Measurements from ENCODE around the gene INO80.
A peak's percentile ranks its signal among the peaks of the same experiment; 100 is the strongest.
"Not testable (repeated sequence)": the region's sequence is repeated elsewhere in the genome, so short reads cannot be mapped to it uniquely, and the experiment has no call there.

Gene INO80, protein sequence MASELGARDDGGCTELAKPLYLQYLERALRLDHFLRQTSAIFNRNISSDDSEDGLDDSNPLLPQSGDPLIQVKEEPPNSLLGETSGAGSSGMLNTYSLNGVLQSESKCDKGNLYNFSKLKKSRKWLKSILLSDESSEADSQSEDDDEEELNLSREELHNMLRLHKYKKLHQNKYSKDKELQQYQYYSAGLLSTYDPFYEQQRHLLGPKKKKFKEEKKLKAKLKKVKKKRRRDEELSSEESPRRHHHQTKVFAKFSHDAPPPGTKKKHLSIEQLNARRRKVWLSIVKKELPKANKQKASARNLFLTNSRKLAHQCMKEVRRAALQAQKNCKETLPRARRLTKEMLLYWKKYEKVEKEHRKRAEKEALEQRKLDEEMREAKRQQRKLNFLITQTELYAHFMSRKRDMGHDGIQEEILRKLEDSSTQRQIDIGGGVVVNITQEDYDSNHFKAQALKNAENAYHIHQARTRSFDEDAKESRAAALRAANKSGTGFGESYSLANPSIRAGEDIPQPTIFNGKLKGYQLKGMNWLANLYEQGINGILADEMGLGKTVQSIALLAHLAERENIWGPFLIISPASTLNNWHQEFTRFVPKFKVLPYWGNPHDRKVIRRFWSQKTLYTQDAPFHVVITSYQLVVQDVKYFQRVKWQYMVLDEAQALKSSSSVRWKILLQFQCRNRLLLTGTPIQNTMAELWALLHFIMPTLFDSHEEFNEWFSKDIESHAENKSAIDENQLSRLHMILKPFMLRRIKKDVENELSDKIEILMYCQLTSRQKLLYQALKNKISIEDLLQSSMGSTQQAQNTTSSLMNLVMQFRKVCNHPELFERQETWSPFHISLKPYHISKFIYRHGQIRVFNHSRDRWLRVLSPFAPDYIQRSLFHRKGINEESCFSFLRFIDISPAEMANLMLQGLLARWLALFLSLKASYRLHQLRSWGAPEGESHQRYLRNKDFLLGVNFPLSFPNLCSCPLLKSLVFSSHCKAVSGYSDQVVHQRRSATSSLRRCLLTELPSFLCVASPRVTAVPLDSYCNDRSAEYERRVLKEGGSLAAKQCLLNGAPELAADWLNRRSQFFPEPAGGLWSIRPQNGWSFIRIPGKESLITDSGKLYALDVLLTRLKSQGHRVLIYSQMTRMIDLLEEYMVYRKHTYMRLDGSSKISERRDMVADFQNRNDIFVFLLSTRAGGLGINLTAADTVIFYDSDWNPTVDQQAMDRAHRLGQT (N-terminal part only)

DNA sequence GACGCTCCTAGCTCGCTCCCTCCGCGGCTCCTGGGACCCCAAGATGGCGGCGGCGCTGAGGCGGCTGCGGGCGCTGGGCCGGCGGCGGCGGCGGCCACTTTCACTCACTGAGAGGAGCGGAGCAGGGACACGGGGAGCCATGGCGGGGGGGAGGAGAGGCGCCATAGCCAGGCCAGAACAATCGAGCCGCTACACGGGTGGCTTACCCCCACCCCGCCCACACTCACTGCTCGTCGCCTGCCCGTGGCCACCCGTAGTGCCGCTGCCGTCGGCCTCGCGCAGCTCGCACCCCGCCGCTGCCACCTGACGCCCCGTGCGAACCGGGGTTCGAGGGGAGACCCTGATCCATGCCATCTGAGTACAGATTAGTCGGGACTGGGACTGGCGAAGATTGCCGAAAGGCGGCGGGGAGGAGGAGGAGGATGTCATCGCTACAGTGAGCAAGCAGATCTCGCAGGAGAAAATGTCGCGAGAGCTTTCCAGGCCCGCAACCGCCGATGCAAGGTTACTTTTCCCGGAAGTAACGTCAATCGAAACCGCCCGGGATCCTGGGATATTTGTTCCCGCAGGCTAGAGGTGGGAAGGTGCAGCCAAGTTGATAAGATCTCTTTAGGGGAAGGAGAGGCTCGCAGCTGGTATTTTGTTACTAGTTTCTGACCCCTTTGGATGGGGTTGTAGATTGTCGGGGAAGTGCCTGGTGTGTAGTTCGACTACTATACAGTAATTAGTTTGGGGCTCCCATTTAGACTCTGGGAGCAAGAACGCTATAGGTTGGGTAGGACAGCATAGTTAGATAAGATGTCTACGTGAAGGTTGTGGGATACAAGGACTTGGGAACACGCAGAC, at the start of gene INO80:
INO80 (minus strand) TSS at position 165 of the 846 bp plus-strand sequence. CDS start 19,970 bp downstream, outside the sequence.
- peak; percentile 99 for DNase-seq

DNA sequence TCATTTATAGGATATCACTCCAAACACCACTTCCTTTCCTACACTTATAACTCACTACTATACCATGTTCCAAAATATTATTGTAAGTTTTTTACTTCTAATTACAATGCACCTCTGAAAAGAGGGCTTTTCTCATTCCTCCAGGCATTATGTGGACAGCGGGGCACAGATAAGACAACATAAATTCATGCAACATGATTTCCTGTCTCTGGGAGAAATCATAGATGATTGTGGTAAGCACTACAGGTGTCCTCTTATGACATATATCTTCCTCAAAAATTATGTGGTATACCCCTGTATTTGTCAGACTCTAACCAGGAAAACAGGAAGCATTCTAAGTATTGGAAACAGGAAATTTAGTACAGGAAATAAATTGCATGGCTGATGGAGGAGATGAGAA, 45.7 kb upstream of the INO80 start:
- DNase-seq, result no peak

GRCh38 chr15:41161336-41161735, 45.3 kb upstream of the INO80 start:
- DNase-seq, result peak; percentile 13

DNA sequence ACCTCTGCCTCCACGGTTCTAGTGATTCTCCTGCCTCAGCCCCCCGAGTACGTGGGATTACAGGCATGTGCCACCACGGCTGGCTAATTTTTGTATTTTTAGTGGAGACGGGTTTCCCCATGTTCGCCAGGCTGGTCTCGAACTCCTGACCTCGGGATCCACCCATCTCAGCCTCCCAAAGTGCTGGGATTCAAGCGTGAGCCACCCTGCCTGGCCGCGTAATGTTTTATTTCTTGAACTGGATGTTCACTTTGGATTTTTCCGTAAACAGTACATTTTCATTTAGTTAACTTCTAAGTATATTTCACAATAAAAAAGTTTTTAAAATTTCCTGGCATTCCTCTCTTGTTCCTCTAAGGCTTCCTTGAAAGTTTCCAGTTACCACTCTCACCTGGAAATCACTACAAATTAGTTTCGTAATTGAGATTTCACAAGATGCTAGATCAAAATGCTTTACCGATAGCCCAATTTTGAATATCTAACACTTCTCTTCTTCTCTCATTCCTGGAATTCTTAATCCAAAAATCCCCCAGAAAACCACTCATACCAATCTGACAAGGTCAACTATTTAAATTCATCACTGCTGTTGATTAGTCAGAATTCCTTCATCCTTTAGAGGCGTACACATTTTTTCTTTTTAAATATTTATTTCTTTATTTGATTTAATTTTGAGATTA, 44.7 kb upstream of the INO80 start:
- no peak for DNase-seq

GRCh38 chr15:41154412-41154811, 38.3 kb upstream of the INO80 start:
- no peak for DNase-seq

DNA sequence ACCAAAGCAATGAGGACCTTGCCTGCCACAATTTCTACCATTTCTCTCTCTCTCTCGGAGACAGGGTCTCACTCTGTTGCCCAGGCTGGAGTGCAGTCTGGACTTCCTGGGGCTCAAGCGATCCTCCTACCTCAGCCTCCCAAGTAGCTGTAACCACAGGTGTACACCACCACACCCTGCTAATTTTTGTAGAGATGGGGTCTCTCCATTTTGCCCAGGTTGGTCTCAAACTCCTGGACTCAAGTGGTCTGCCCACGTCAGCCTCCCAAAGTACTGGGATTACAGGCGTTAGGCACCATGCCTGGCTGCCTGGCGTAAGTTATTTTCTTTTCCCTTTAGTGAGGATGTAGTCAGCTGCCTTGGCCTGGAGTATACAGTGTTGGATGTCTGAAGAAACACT, 37.7 kb upstream of the INO80 start:
- no peak for DNase-seq

- DNase-seq, result no peak
These were observed 35.4 kb upstream of the INO80 start for GRCh38 chr15:41151451-41152005.

GRCh38 chr15:41150279-41150678, 34.2 kb upstream of the INO80 start:
- no peak for DNase-seq

GRCh38 chr15:41148065-41148464, 32.0 kb upstream of the INO80 start:
- DNase-seq, result no peak

GRCh38 chr15:41139619-41140018, 23.5 kb upstream of the INO80 start:
- no peak for DNase-seq

DNA sequence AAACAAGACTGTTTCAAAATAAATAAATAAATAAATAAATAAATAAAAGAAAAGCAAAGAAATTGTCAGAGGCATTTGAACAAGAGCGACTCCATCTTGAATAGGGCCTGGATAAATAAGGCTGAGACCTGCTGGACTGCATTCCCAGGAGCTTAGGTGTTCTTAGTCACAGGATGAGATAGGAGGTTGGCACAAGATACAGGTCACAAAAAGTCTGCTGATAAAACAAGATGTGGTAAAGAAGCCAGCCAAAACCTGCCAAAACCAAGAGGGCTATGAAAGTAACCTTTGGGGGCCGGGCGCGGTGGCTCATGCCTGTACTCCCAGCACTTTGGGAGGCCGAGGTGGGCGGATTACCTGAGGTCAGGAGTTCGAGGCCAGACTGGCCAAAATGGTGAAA, 23.0 kb upstream of the INO80 start:
- DNase-seq, result not testable (repeated sequence)

DNA sequence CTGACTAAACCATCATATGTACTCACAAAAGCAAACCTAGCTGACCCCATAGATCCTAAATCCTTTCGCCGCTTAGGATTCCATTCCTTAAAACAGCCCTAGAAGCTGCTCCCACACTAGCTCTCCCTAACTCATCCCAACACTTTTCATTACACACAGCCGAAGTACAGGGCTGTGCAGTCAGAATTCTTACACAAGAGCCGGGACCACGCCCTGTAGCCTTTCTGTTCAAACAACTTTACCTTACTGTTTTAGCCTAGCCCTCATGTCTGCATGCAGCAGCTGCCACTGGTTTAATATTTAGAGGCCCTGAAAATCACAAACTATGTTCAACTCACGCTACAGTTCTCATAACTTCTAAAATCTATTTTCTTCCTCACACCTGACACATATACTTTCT, 19.5 kb upstream of the INO80 start:
- not testable (repeated sequence) for DNase-seq

DNA sequence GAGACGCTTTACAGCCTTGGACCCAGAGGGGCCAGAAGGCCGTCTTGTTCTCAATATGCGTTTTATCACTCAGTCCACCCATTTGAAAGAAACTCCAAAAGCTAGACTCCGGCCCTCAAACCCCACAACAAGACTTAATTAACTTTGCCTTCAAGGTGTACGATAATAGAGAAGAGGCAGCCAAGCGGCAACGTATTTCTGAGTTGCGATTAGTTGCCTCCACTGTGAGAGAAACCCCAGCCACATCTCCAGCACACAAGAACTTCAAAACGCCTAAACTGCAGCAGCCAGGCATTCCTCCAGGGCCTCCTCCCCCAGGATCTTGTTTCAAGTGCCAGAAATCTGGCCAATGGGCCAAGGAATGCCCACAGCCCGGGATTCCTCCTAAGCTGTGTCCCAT, 17.4 kb upstream of the INO80 start:
- DNase-seq, result no peak

DNA sequence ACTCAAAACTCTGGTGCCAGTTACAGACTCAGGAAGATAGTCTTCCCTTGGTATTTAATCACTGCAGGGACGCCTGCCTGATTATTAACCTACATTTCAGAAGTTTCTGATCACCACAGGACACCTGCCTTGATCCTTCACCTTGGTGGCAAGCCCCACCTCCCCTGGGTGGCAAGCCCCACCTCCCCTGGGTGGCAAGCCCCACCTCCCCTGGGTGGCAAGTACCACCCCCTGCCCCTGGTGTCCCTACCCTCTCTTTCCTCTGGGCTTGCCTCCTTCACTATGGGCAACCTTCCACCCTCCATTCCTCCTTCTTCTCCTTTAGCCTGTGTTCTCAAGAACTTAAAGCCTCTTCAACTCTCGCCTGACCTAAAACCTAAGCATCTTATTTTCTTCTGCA, 16.0 kb upstream of the INO80 start:
- DNase-seq, result not testable (repeated sequence)

DNA sequence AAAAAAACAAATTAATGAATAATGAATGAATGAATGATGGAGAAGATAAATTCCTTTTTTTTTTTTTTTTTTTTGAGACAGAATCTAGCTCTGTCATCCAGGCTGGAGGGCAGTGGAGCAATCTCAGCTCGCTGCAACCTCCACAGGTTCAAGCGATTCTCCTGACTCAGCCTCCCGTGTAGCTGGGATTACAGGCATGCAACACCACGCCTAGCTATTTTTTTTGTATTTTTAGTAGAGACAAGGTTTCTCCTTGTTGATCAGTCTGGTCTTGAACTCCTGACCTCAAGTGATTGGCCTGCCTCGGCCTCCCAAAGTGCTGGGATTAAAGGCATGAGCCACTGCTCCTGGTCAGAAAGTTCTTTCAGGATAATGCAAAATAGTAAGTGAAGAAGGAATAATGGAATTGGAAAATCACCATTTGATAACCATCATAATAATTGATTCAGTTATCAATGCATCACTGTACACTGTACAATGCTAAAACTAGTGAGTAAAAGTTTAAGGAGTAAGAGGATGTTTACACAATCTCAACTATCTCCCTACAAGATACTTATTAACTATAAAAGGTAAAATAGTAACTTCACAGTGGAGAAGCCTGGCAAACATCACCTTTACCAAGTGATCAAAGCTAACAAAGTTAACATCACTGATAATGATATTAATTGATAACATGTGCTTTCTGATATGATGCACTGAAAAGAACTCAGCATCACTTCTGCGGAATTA, 12.3 kb upstream of the INO80 start:
- no peak for DNase-seq

DNA sequence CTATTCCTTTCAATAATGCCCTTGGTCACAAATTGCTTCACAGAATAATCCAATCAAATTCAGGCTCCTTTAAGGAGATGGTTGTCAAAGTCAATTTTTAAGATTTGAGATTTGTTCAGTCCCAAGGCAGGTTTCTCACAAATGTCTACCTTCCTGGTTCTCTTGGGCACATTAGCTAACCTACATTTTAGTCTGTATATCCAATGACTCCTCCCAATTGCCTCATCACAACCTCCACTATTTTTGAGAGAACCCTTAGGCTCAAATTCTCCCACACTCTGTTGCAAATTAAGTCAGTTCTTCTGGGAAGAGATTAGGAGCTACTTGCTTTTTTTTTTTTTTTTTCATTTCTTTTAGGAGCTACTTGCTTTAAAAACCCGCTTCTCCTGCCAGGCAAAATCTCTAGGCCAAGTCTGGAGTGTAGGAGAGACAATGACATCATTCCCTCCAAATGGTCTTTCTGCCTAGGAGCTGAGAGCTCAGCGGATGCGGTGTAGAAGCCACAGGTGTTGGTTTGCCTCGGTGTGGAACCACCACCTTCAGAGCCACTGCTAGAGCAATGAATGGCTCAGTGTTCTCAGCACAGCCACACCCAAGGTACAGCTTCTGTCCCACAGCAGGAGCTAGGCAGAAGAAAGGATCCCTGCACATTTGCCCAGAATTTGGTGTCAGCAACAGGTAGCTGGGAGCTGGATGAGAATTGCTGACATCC, 10.0 kb upstream of the INO80 start:
- DNase-seq, result no peak

DNA sequence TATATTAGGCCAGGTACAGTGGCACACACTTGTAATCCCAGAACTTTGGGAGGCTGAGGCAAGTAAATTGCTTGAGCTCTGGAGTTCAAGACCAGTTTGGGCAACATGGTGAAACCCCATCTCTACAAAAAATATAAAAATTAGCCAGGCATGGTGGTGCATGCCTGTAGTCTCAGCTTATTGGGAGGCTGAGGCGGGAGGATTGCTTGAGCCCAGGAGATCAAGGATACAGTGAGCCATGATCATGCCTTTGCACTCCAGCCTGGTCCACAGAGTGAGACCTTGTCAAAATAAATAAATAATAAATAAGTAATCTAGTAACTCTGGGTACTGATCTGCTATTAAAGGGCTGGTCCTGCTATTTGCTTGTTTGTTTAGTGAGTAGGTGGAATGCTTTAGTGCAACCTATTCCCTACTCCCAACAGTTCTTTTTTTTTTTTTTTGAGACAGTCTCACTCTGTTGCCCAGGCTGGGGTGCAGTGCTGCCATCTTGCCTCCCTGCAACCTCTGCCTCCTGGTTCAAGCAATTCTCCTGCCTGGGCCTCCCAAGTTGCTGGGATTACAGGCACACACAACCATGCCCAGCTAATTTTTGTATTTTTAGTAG, 9.1 kb upstream of the INO80 start:
- no peak for DNase-seq

- DNase-seq, result no peak
These were observed 8.0 kb upstream of the INO80 start for GRCh38 chr15:41124058-41124457.

- no peak for DNase-seq
These were observed 6.8 kb upstream of the INO80 start for GRCh38 chr15:41122849-41123248.

- DNase-seq, result no peak
These were observed 5.9 kb upstream of the INO80 start for GRCh38 chr15:41121951-41122350.
